Sigmoid colon (tissue), 7 donors: ENCODE data around the gene HHIPL1. TPM values are rescaled to one million over a fixed set of nuclear protein-coding genes. Genes with fewer than 3 reads are reported as not detected.

Source experiments
- DNase-seq: peaks from one replicate; pipeline ENCODE4 v3.0.0-alpha.2; 2019
- H3K27ac ChIP-seq, 4 donors: fragments of 200-600 bp; sonication (generic); one replicate each; pipeline ENCODE4 v1.5.1; 2016 to 2019; ENCODE audit warnings: mild to moderate bottlenecking in 1 of 4
- H3K27me3 ChIP-seq, 3 donors: fragments of 200-600 bp; sonication (generic); one replicate each; pipeline ENCODE4 v1.5.1; 2019; ENCODE audit warnings: mild to moderate bottlenecking in 1 of 3
- H3K36me3 ChIP-seq, 4 donors: fragments of 200-600 bp; sonication (generic); one replicate each; pipeline ENCODE4 v1.5.1; 2016 to 2019
- H3K4me1 ChIP-seq, 4 donors: fragments of 200-600 bp; sonication (generic); one replicate each; pipeline ENCODE4 v1.5.1; 2017 to 2019
- H3K4me3 ChIP-seq, 4 donors: fragments of 200-600 bp; sonication (generic); one replicate each; pipeline ENCODE4 v1.5.1; 2017 to 2019; ENCODE audit warnings: mild to moderate bottlenecking in 2 of 4, moderate library complexity in 1 of 4
- H3K9me3 ChIP-seq, 4 donors: fragments of 200-600 bp in 3 of 4; sonication (generic) in 3 of 4; one replicate each; pipeline versions ENCODE4 v1.5.1 to v1.6.1; 2013 to 2019
- EP300 ChIP-seq, 4 donors: sonication (generic); formaldehyde crosslinking; IDR thresholded peaks; one replicate each; pipeline ENCODE4 v1.6.1; 2017; ENCODE audit warnings: antibody characterized with exemption in 4 of 4
- POLR2A ChIP-seq, 2 donors: fragments of 450-650 bp; IDR thresholded peaks; one replicate each; pipeline ENCODE4 v1.6.1; 2016; ENCODE audit warnings: antibody characterized with exemption in 2 of 2, mild to moderate bottlenecking in 2 of 2, moderate library complexity in 2 of 2
- POLR2AphosphoS5 ChIP-seq, 4 donors: sonication (generic); formaldehyde crosslinking; IDR thresholded peaks; one replicate each; pipeline ENCODE4 v1.6.1; 2017; ENCODE audit warnings: antibody characterized with exemption in 4 of 4
- WGBS, 2 donors: extraction: QIAGEN DNeasy Blood & Tissue Kit; methylation state at CpG; one replicate each; pipeline ENCODE4 v1.1.7; 2013; 5-methylcytosine and 5-hydroxymethylcytosine counted together
- intact Hi-C: fragments of 100-400 bp; cut with DNase I; formaldehyde crosslinking; loops from one replicate; pipeline ENCODE4 v1.15.1; 2023
- polyA plus RNA-seq, 3 donors: library from polyadenylated mRNA; stranded (reverse); fragments of 200-250 nt; gene quantifications; one replicate each; pipeline ENCODE4 v1.2.3, GENCODE V29; 2013
- total RNA-seq, 4 donors: library from RNA; depleted of rRNA; stranded (reverse); fragments of >200 nt; gene quantifications; one replicate each; pipeline ENCODE4 v1.1.0, GENCODE V29; 2016
- TF ChIP-seq, protein P1 (sequence below), 4 experiments: fragments of 450-650 bp in 3 of 4; fragments of 200-600 bp in 1 of 4; IDR thresholded peaks; one replicate each; pipeline ENCODE4 v1.5.1; 2016 to 2019; ENCODE audit warnings: antibody characterized with exemption in 4 of 4, mild to moderate bottlenecking in 3 of 4, moderate library complexity in 2 of 4
- donor health status: healthy with polysubstance abuse.
- donor health status: Bipolar disorder and iron deficiency.
- donor health status: healthy.

Gene HHIPL1
- total and polyA plus RNA-seq, 7 donors, result 0.80 to 10.8 (median 4.3) TPM; not detected in 2

- DNase-seq, result no peak
- H3K36me3 ChIP-seq, result peaks cover 0 to 13% (median under 1%) of the 10 kb centered on the region in 4 donors
- H3K4me1 ChIP-seq, result peaks cover 0 to 20% (median 8%) of the 10 kb centered on the region in 4 donors
- intact Hi-C loops, result no loop called here
- H3K27ac ChIP-seq, result no peak overlapping the region
- TF ChIP-seq POLR2AphosphoS5 (IDR thresholded peaks at IDR 0.05) (no peak), EP300 (IDR thresholded peaks at IDR 0.05) (no peak), POLR2A (IDR thresholded peaks at IDR 0.05) (no peak)
- TF ChIP-seq, protein P1, sequence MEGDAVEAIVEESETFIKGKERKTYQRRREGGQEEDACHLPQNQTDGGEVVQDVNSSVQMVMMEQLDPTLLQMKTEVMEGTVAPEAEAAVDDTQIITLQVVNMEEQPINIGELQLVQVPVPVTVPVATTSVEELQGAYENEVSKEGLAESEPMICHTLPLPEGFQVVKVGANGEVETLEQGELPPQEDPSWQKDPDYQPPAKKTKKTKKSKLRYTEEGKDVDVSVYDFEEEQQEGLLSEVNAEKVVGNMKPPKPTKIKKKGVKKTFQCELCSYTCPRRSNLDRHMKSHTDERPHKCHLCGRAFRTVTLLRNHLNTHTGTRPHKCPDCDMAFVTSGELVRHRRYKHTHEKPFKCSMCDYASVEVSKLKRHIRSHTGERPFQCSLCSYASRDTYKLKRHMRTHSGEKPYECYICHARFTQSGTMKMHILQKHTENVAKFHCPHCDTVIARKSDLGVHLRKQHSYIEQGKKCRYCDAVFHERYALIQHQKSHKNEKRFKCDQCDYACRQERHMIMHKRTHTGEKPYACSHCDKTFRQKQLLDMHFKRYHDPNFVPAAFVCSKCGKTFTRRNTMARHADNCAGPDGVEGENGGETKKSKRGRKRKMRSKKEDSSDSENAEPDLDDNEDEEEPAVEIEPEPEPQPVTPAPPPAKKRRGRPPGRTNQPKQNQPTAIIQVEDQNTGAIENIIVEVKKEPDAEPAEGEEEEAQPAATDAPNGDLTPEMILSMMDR (IDR thresholded peaks at IDR 0.05), result no peak
- peaks cover 0 to 7% (median 4%) of the 10 kb centered on the region in 3 donors for H3K27me3 ChIP-seq
- H3K9me3 ChIP-seq, result no peaks in the 10 kb centered on the region
- no peak overlapping the region for H3K4me3 ChIP-seq
- WGBS, 2 donors, result 86 to 92% methylated on average over 10 of the region's 10 CpGs
Measured at GRCh38 chr14:99662846-99663245, 17.9 kb downstream of the HHIPL1 start.

DNA sequence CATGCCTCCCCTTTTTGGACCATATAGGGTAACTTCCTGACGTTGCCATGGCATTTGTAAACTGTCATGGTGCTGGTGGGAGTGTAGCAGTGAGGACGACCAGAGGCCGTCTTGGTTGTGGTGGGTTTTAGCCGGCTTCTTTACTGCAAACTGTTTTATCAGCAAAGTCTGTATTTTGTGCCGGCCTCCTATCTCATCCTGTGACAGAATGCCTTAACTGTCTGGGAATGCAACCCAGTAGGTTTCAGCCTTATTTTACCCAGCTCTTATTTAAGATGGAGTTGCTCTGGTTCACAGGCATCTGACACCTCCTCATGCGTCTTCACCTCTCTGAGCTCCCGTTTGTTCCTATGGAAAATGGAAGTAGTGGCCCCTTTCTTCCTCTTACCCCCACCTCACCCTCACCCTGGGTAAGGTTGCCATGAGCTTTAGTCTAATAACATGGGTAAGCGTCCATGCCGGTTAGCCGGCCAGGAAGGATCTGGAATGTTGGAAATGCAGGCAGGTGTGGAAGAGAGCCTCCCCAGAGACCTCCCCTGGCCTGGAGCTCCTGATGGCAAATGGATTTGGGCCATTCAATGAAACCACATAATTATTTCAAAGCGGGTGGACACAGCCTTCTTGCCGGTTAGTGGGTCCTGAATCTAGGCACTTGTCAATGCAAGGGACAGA lies 18.6 kb downstream of the HHIPL1 start:
- TF ChIP-seq POLR2AphosphoS5 (IDR thresholded peaks at IDR 0.05), result no peak
- TF ChIP-seq, protein P1 (IDR thresholded peaks at IDR 0.05), result no peak
- no peak for TF ChIP-seq POLR2A (IDR thresholded peaks at IDR 0.05)
- TF ChIP-seq EP300 (IDR thresholded peaks at IDR 0.05), result no peak
- Histone ChIP-seq H3K4me1 (peaks cover 0 to 20% (median 8%) of the 10 kb centered on the region in 4 donors), H3K36me3 (peaks cover 0 to 18% (median 1%) of the 10 kb centered on the region in 4 donors), H3K9me3 (no peaks in the 10 kb centered on the region), H3K27me3 (peaks cover 0 to 7% (median 4%) of the 10 kb centered on the region in 3 donors), H3K27ac (no peak overlapping the region), H3K4me3 (no peak overlapping the region)
- WGBS, 2 donors, result 80 to 81% methylated on average over 12 of the region's 12 CpGs
- DNase-seq, result no peak
- intact Hi-C loops, result no loop called here

GRCh38 chr14:99664058-99664936 lies 19.4 kb downstream of the HHIPL1 start:
- no peak for DNase-seq
- peaks cover 0 to 24% (median 1%) of the 10 kb centered on the region in 4 donors for H3K36me3 ChIP-seq
- H3K27me3 ChIP-seq, result peaks cover 0 to 4% (median 3%) of the 10 kb centered on the region in 3 donors
- peaks cover 0 to 19% (median 8%) of the 10 kb centered on the region in 4 donors for H3K4me1 ChIP-seq
- no peak overlapping the region for H3K4me3 ChIP-seq
- 46 to 48% methylated on average over 8 of the region's 8 CpGs for WGBS, 2 donors
- no peaks in the 10 kb centered on the region for H3K9me3 ChIP-seq
- intact Hi-C loops, result no loop called here
- peak overlapping the region in 1 of 4 donors; percentile 22 for H3K27ac ChIP-seq
- no peak for TF ChIP-seq EP300 (IDR thresholded peaks at IDR 0.05)
- TF ChIP-seq, protein P1 (IDR thresholded peaks at IDR 0.05), result no peak
- no peak for TF ChIP-seq POLR2A (IDR thresholded peaks at IDR 0.05)
- TF ChIP-seq POLR2AphosphoS5 (IDR thresholded peaks at IDR 0.05), result no peak

DNA sequence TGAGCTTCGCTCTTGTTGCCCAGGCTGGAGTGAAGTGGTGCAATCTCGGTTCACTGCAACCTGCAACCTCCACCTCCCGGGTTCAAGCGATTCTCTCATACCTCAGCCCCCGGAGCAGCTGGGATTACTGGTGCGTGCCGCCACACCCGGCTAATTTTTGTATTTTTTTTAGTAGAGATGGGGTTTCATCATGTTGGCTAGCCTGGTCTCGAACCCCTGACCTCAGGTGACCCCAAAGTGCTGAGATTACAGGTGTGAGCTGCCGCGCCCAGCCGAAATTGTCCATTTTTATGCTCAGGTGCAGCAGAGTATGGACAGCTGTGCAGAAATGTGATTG lies 20.0 kb downstream of the HHIPL1 start:
- Histone ChIP-seq H3K9me3 (no peaks in the 10 kb centered on the region), H3K4me1 (peaks cover 0 to 13% (median 6%) of the 10 kb centered on the region in 4 donors), H3K27me3 (peaks cover 0 to 2% (median 0%) of the 10 kb centered on the region in 3 donors), H3K36me3 (peaks cover 0 to 27% (median 1%) of the 10 kb centered on the region in 4 donors), H3K27ac (no peak overlapping the region), H3K4me3 (no peak overlapping the region)
- intact Hi-C loops, result no loop called here
- WGBS, 2 donors, result 65 to 76% methylated on average over 12 of the region's 12 CpGs
- no peak for TF ChIP-seq POLR2AphosphoS5 (IDR thresholded peaks at IDR 0.05)
- TF ChIP-seq POLR2A (IDR thresholded peaks at IDR 0.05), result no peak
- TF ChIP-seq EP300 (IDR thresholded peaks at IDR 0.05), result no peak
- DNase-seq, result no peak

DNA sequence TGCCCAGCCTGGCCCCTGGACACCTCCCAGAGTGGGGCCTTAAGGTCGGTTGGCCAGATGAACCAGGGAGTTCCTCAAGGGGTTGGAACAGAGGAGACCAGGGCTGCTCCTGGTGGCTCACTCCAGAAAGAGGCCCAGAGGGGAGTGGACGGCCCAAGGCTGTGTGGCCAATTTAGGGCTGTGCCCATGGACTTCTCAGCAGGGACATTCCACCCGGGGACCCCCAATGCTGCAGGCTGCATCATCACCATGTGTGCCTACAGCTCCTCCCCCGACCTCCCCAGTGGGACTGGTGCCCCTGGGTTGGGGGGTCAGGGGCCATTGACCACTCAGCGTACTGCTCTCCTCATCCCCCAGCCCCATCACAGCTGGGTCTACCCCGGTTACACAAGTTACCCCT lies 21.6 kb downstream of the HHIPL1 start:
- TF ChIP-seq POLR2A (IDR thresholded peaks at IDR 0.05) (no peak), EP300 (IDR thresholded peaks at IDR 0.05) (no peak), POLR2AphosphoS5 (IDR thresholded peaks at IDR 0.05) (no peak)
- TF ChIP-seq, protein P1 (IDR thresholded peaks at IDR 0.05), result no peak
- Histone ChIP-seq H3K9me3 (no peaks in the 10 kb centered on the region), H3K4me1 (peaks cover 0 to 7% (median 0%) of the 10 kb centered on the region in 4 donors), H3K36me3 (peaks cover 0 to 23% (median 1%) of the 10 kb centered on the region in 4 donors), H3K4me3 (no peak overlapping the region), H3K27me3 (no peaks in the 10 kb centered on the region), H3K27ac (no peak overlapping the region)
- WGBS, 2 donors, result 65 to 68% methylated on average over 6 of the region's 6 CpGs
- no peak for DNase-seq
- intact Hi-C loops, result no loop called here
